Activated CD4-positive, CD25-positive, alpha-beta regulatory T cell treated with anti-CD3 and anti-CD28 coated beads, Interleukin-2, amount 50 U/mL, for 72 hours (primary cell): ENCODE measurements around the gene CCDC15.

ENCODE experiments used
- DNase-seq: peaks from one replicate; pipeline ENCODE4 v3.0.0; 2021

Gene CCDC15

GRCh38 chr11:124953753-124954589 lies at the start of gene CCDC15:
Gene CCDC15, plus strand, starts transcription at chr11:124954202. Its CDS starts 531 bp downstream, at chr11:124954733.
- DNase-seq = peak; percentile 93

- DNase-seq = no peak
These were observed 38.2 kb upstream of the CCDC15 start for GRCh38 chr11:124915541-124916369.

DNA sequence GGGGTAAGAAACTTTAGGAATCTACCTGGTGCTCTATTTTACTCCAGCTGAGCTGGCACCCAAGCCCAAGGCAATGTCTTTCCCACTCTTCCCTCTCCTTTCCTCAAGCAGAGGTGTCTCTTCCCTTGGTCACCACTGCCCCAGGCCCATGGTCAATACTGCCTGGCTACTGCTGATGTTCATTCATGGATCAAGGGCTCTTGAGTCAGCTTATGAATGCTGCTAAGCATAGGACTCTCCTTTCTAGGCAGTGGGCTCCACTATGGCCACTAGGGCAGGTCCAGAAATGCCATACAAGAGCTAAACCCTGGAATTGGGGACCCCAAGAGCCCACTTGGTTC lies 37.7 kb upstream of the CCDC15 start:
- no peak for DNase-seq

DNA sequence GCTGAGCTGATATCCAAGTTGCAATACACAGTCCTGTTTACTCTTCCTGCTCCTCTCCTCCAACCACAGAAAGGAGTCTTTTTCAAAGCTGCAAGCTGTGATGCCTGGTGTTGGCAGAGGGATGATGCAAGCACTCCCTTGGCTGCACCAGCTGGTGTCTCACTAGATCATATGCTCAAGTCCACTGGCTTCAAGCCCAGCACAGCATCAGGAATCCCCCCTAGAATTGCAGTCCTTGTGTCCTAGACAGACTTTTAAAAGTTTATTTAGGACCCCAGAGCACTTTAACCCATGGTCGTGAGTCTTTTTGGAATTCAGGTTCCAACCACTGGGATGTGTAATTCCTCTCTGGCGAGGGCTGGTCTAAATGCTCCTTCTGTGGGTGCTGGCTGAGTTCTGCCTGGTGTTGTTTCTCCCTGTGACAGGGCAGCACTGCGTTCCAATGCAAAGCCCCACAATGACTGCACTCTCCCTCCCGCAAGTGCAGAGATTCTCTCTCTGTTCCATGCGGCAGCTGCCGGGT lies 36.8 kb upstream of the CCDC15 start:
- no peak for DNase-seq

- DNase-seq = no peak
These were observed 35.1 kb upstream of the CCDC15 start, which contains the start of gene HEPN1 for GRCh38 chr11:124918950-124919349. Gene HEPN1, plus strand, starts transcription at chr11:124919250.

DNA sequence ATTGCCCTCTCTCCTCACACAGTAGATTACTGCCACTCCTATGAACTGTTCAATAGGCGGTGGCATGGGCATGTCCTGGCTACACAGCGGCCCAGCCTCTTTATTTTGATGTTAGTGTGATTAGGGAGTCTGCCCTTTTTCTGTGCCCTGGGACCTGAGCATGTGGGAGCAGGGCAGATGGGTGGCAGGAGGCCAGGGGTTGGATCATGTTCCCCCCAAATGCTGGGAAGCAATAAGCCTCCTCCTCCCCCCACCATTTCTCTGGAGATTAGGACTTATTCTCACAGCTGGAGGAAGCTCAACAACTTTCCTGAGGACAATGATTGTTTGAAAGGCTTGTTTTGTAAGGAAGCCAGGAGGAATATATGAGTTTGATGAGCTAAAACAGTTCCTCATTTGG lies 34.1 kb upstream of the CCDC15 start:
- no peak for DNase-seq

GRCh38 chr11:124920356-124920755 lies 33.6 kb upstream of the CCDC15 start:
- no peak for DNase-seq

GRCh38 chr11:124920870-124921609 lies 33.0 kb upstream of the CCDC15 start:
- DNase-seq = peak; percentile 74

GRCh38 chr11:124922831-124923230 lies 31.2 kb upstream of the CCDC15 start:
- no peak for DNase-seq

DNA sequence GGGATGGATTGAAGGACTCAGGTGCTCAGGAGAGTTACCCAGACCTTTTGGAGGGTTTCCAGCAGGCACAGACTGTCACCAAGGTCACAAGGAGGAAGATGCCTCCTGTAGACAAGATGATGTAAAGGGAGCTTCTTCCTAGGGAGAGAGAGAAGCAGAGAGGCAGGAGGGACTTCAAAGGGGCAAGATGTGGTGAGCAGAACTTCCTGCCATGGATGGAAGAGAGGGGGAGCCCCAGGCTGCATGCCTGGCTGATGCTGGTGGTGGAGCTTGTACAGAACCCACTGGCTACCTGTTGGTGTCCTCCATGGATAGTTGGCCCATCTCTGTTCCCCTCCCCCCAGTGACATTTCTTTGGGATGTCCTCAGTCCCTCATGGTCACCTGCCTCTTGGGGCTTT lies 30.7 kb upstream of the CCDC15 start:
- DNase-seq = no peak

DNA sequence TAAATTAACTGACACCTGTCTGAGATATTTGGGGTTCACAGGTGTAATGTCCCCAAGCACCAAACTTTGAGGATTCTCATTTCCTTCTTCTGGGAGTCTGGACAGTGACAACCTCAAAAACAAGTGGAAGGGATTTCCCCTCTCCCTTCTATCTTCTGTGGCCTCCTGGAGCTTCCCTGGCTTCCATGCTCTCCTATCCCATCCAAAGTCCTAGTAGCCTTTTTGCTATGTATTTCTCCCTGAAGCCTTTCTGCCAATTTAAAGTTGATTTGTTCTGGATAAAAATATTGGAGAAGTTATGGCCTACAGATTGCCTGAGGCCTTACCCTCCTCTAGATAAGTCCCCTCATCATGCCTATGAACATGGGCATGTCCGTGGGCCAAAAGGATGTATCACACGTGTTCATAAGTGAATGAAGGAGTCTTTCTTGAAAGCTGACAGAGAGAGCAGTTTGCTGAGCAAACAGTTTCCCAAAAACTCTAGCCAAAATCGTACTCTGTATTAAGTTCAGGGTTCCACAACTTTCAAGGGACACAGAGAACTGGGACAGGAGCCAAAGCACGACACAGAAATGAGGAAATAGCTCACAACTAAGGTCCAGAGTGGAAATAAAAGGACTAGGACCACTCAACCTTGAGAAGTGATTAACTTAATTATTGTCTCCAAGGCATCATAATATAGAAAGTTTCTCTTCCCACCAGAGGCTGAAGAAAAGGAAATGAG lies 24.9 kb upstream of the CCDC15 start:
- DNase-seq = no peak

GRCh38 chr11:124930799-124931198 lies 23.2 kb upstream of the CCDC15 start:
- DNase-seq = no peak

GRCh38 chr11:124934862-124935547 lies 19.0 kb upstream of the CCDC15 start:
- no peak for DNase-seq

DNA sequence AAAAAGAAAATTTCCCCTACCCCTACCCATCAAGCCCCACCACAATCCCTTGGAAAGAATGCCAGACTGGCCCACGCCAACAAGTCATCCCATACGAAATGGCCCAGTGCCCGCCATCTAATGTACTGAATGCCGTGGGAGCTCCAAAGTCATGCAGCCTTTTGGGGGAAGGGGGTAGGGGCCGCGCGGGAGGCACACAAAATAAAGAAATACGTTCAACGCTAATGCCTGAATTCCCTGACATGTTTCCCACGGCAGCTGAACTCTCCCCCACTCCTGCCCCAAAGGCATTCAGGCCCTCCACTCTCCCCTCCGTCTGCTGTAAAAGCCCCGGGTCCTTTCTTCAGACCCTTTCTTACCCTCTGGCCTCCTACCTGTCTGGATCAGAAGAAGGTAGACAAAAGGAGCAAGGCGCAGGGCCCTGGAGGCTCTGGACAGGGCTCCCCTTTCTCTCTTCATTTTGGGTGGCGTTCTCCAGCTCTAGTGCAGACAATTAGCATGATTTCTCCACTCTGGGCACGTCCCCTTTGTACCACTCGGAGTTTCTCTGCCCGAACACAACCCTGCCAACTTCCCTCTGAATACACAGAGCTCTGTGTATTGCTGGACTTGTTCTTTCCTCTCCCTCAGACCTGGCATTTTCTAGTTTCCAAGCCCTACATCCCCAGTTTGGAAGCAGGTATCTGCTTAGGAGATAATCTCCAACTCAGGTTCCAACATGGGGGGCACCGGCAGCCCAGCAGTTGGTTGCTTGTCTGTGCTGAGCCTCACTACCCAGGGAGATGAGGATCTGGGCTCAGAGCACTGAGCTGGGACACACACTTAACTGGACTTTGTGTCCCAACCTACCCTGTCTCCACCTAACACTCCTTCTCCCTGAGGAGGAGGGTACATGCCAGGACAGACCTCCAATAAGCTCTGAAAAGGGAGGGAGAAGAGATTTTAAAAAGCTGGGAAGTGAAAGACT lies 18.2 kb upstream of the CCDC15 start, which contains the start of gene HEPACAM:
TSS of gene HEPACAM (minus strand) at position 500 of the 967 bp plus-strand sequence. CDS start at position 459, 41 bp downstream.
- DNase-seq = no peak

- DNase-seq = no peak
These were observed 16.6 kb upstream of the CCDC15 start for GRCh38 chr11:124937336-124937935.

- no peak for DNase-seq
These were observed 15.7 kb upstream of the CCDC15 start for GRCh38 chr11:124938206-124938765.

GRCh38 chr11:124938970-124939369 lies 15.0 kb upstream of the CCDC15 start:
- DNase-seq = no peak

DNA sequence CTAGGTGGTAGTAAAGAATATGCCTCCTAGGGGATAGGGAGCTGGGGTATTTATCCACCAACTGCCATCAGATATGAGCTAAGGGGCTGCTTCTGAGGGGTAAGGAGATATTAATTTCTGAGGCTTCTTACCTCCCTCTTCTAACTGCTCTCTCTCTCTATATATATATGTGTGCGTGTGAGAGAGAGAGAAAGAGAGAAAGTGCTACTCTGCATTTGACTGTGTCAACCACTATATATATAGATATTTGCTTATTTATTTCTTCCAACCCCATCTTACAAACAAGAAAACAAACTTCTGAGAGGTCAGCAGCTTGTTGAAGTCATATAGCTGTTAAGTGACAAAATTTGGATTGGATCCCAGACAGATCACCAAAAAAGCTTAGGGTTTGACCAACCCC lies 12.3 kb upstream of the CCDC15 start:
- DNase-seq = no peak

DNA sequence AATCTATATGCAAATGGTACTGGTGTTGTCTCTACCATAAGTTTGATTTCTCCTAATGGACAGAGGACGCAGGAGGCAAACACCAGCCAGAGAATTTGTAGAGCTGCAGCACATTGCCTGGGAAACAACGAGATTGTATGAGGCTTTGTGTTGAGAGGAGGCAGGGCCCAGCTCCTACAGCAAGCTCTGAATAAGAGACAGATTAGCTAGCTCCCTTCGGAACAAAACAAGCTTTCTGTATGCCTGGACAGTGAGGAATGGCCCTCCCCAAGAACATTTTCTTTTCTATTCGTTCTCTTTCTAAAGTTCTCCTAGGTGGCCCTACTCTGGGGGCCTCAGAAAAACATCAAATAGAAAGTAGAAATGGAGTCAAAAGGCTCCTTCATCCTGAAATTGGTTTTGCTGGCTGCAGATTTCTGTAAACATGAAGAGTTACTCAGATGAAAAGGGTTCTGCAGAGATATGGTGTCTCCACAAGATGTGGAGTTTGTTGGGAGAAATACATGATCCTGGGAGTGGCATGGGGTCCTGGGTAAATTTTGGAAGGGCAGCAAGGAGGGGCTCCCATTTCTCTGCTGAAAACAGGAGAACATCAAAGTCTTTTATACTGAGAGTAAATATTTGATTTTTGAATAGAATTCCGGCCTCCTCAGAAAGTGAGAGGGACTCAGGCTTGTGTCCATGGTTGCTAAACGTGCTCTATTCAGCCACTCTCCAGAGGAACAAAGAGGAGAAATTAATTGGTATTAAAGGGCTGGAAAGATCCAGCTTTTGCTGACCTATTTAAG lies 11.3 kb upstream of the CCDC15 start:
- DNase-seq = no peak
